Measurements from ENCODE around the gene BAG3. TPM values are rescaled to one million over a fixed set of nuclear protein-coding genes. Genes with fewer than 3 reads are reported as not detected.

Gene BAG3
- total and polyA plus RNA-seq, 2 of the 4 experiments (the other 2 are of a cell fraction) = 5.4 to 42.5 TPM

GRCh38 chr10:119669975-119670640 lies 18.9 kb downstream of the BAG3 start:
- H3K23ac ChIP-seq (ENCODE audit: low read depth, low read length) = no peak overlapping the region
- H2BK5ac ChIP-seq (ENCODE audit: low read depth, low read length, poor library complexity, severe bottlenecking) = no peak overlapping the region
- no peak overlapping the region for H2AK5ac ChIP-seq (ENCODE audit: low read depth, low read length)
- no peak overlapping the region for H3K56ac ChIP-seq (ENCODE audit: extremely low read depth, insufficient read depth, low read length)
- no peak overlapping the region for H3K9ac ChIP-seq (ENCODE audit: low read depth, low read length)
- intact Hi-C loops (cut with micrococcal nuclease) = no loop called here
- H3K27me3 ChIP-seq (ENCODE audit: control insufficient read depth, insufficient read depth, low read length) = no peaks in the 10 kb centered on the region
- no peak for ATAC-seq (ENCODE audit: low read depth)
- ChIA-PET CTCF (interaction anchor here (1.1 kb wide), 1 partner anchor 16 kb away, joined by 3 read pairs; no protein-coding TSS in a partner anchor), POLR2A (ENCODE audit: unreplicated experiment) (interaction anchor here (0.7 kb wide), 1 partner anchor 19 kb away, joined by 3 read pairs; the partner anchor contains the start of gene BAG3)
- H3K14ac ChIP-seq (replicated peaks; ENCODE audit: low read depth, low read length) = no peak overlapping the region
- H3K36me3 ChIP-seq (ENCODE audit: control insufficient read depth, insufficient read depth, low read length) = peaks cover 42% of the 10 kb centered on the region
- H4K5ac ChIP-seq (ENCODE audit: low read depth, low read length) = no peak overlapping the region
- no peak for DNase-seq
- peaks cover 25 to 87% of the 10 kb centered on the region in 2 experiments for H3K79me1 ChIP-seq (ENCODE audit: low read depth in 1 of 2, low read length in 2 of 2)
- no peak overlapping the region for H2BK20ac ChIP-seq (ENCODE audit: low read depth, low read length)
- TF ChIP-seq NFE2L2 (IDR thresholded peaks at IDR 0.05; ENCODE audit: low read depth, low read length) (no peak), MXI1 (IDR thresholded peaks at IDR 0.05; ENCODE audit: borderline replicate concordance, low read depth, low read length) (no peak), CTCF (conservative IDR thresholded peaks at IDR 0.05; ENCODE audit: low read depth, low read length) (no peak), CHD1 (IDR thresholded peaks at IDR 0.05; ENCODE audit: low read depth, low read length) (no peak), MAFK (IDR thresholded peaks at IDR 0.05; ENCODE audit: low read depth, low read length) (no peak)
- TF ChIP-seq, protein P1, sequence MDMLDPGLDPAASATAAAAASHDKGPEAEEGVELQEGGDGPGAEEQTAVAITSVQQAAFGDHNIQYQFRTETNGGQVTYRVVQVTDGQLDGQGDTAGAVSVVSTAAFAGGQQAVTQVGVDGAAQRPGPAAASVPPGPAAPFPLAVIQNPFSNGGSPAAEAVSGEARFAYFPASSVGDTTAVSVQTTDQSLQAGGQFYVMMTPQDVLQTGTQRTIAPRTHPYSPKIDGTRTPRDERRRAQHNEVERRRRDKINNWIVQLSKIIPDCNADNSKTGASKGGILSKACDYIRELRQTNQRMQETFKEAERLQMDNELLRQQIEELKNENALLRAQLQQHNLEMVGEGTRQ (IDR thresholded peaks at IDR 0.05; ENCODE audit: low read depth, low read length) = no peak
- no peak overlapping the region for H3K4ac ChIP-seq (ENCODE audit: low read depth, low read length)
- no peak overlapping the region for H2AK9ac ChIP-seq (replicated peaks; ENCODE audit: low read depth, low read length, poor library complexity)
- H3K27ac ChIP-seq (ENCODE audit: insufficient read depth, low read length) = no peak overlapping the region
- peaks cover 31% of the 10 kb centered on the region for H3K9me1 ChIP-seq (ENCODE audit: insufficient read depth, low read length)
- BruUV-seq (replicated peaks) = no TSS peak
- peaks cover 31% of the 10 kb centered on the region for H3K4me1 ChIP-seq (ENCODE audit: control insufficient read depth, insufficient read depth, low read length)
- dilution Hi-C loops (cut with HindIII; ENCODE audit: low sequenced_read_pairs, unreplicated experiment) = no loop called here
- H4K20me1 ChIP-seq (ENCODE audit: insufficient read depth, low read length) = peaks cover 77% of the 10 kb centered on the region
- no peak overlapping the region for H3K4me3 ChIP-seq (ENCODE audit: insufficient read depth, low read depth, low read length)
- no peak overlapping the region for H4K91ac ChIP-seq (ENCODE audit: insufficient read depth, low read depth, low read length)
- H2BK15ac ChIP-seq (ENCODE audit: low read depth, low read length) = no peak overlapping the region
- no peak overlapping the region for H2AFZ ChIP-seq (replicated peaks; ENCODE audit: low read length, poor library complexity)
- no peak overlapping the region for H2BK120ac ChIP-seq (ENCODE audit: low read depth, low read length)
- H3K18ac ChIP-seq (ENCODE audit: low read depth, low read length) = no peak overlapping the region
- no peak overlapping the region for H3K4me2 ChIP-seq (ENCODE audit: low read depth, low read length)
- H4K8ac ChIP-seq (ENCODE audit: low read depth in 2 of 2, low read length in 2 of 2) = no peak overlapping the region
- 94% methylated on average over 6 of the region's 18 CpGs; no CpG with 5 or more reads in 1 of the 2 experiments for WGBS, 2 experiments (ENCODE audit: extremely low coverage in 2 of 2, insufficient read length in 1 of 2)
- no peaks in the 10 kb centered on the region for H3K9me3 ChIP-seq (ENCODE audit: control insufficient read depth, insufficient read depth, low read length)
- in situ Hi-C loops (cut with MboI; ENCODE audit: low sequenced_read_pairs) = no loop called here
